Neural progenitor cell (in vitro differentiated cells): ENCODE data around the gene ACTR3.

Experiments used
- EZH2 ChIP-seq: fragments of 200-600 bp; sonication (generic); IDR thresholded peaks from 2 replicates; pipeline ENCODE4 v1.6.1; 2017; ENCODE audit warnings: antibody characterized with exemption, mild to moderate bottlenecking, moderate library complexity
- EZH2phosphoT487 ChIP-seq: fragments of 200-600 bp; sonication (generic); IDR thresholded peaks from 2 replicates; pipeline ENCODE4 v1.6.1; 2017; ENCODE audit warnings: antibody characterized with exemption
- TF ChIP-seq, protein P1 (sequence below): fragments of 200-600 bp; sonication (generic); IDR thresholded peaks from 2 replicates; pipeline ENCODE4 v1.5.1; 2017; ENCODE audit warnings: antibody characterized with exemption, mild to moderate bottlenecking

DNA sequence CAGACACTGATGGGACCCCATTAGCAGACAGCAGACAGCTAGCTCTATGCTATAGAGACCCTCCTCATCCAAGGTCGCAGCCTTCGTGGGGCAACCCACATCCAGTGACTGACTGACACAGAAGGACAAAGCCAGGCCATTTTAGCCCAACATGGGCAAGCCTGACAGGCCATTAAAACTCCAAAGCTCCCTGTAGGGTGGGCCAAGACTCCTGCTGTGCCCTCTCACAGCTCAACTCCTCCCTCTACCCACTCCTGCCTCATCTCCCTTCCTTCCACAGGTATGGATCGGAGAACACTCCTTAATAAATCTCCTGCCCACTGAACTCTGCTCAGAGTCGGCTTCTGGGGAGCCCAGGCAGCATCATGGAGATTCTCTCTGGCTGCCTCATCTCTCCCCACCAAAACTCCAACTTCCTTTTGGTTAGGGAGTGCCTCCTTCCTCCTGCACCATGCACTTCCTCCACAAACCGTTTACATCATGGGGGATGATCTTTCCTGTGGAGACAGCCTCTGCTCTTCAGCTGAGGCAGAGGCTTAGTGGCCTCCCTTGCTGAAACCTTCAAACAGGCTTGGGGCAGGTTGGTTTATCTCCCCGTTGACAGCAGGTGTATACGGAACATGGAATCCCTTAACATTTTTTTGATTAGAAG is 86.5 kb downstream of the ACTR3 start:
- TF ChIP-seq, protein P1, sequence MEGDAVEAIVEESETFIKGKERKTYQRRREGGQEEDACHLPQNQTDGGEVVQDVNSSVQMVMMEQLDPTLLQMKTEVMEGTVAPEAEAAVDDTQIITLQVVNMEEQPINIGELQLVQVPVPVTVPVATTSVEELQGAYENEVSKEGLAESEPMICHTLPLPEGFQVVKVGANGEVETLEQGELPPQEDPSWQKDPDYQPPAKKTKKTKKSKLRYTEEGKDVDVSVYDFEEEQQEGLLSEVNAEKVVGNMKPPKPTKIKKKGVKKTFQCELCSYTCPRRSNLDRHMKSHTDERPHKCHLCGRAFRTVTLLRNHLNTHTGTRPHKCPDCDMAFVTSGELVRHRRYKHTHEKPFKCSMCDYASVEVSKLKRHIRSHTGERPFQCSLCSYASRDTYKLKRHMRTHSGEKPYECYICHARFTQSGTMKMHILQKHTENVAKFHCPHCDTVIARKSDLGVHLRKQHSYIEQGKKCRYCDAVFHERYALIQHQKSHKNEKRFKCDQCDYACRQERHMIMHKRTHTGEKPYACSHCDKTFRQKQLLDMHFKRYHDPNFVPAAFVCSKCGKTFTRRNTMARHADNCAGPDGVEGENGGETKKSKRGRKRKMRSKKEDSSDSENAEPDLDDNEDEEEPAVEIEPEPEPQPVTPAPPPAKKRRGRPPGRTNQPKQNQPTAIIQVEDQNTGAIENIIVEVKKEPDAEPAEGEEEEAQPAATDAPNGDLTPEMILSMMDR: no peak
- no peak for TF ChIP-seq EZH2
- no peak for TF ChIP-seq EZH2phosphoT487
